ENCODE data around the gene ITGA2.

Gene ITGA2

DNA sequence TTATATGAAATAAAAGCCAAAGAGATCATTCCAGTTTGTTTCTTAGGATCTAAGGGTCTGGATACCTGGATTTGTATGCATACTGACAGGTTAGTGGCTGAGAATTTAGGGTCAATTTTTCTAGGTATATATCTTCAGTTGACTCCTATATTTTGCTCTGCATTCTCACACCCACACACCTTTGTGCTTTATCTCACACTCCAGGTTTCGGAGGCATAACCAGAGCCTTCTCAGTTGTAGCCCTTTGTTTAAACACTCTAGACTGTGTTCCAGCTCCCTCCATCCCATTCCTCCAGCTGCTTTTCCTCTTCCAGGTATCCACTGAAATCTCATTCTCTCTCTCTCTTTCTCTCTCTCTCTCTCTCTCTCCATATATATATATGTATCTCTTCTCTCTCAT, 131.0 kb downstream of the ITGA2 start:
- Histone ChIP-seq H3K4me3 (ENCODE audit: low read length) (no peak overlapping the region), H3K9me3 (ENCODE audit: control insufficient read depth, low read length) (no peaks in the 10 kb centered on the region), H3K36me3 (ENCODE audit: control insufficient read depth, insufficient read depth, low read length, severe bottlenecking) (no peaks in the 10 kb centered on the region), H3K9ac (ENCODE audit: low read length) (no peak overlapping the region), H3K27me3 (replicated peaks; ENCODE audit: control insufficient read depth, insufficient read depth, low read length) (no peaks in the 10 kb centered on the region), H3K4me1 (ENCODE audit: control insufficient read depth, insufficient read depth, low read length) (no peaks in the 10 kb centered on the region)
- DNase-seq (ENCODE audit: low read depth), result no peak

DNA sequence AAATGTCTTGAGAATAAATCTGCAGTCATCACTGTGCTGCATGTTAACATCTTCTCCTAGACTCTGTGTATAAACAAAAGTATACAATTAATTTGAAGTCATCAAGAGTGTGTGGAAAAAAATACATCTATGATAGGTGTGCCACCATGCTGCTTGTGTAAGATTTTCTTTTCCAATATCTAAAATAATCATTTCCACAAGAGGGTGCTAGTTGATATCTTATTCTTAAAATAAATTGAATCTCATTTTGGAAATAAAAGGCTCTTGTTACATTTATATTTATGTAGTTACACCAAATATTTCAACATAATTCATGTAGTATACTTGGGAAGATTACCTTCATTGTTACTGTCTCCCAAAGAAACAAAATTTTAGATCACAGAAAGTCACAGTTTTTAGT, 134.6 kb downstream of the ITGA2 start:
- no peaks in the 10 kb centered on the region for H3K36me3 ChIP-seq (ENCODE audit: control insufficient read depth, insufficient read depth, low read length, severe bottlenecking)
- H3K4me3 ChIP-seq (ENCODE audit: low read length), result no peak overlapping the region
- H3K4me1 ChIP-seq (ENCODE audit: control insufficient read depth, insufficient read depth, low read length), result peaks cover 9% of the 10 kb centered on the region
- H3K27me3 ChIP-seq (replicated peaks; ENCODE audit: control insufficient read depth, insufficient read depth, low read length), result no peaks in the 10 kb centered on the region
- H3K9ac ChIP-seq (ENCODE audit: low read length), result no peak overlapping the region
- H3K9me3 ChIP-seq (ENCODE audit: control insufficient read depth, low read length), result no peaks in the 10 kb centered on the region
- peak; percentile 75 for DNase-seq (ENCODE audit: low read depth)

DNA sequence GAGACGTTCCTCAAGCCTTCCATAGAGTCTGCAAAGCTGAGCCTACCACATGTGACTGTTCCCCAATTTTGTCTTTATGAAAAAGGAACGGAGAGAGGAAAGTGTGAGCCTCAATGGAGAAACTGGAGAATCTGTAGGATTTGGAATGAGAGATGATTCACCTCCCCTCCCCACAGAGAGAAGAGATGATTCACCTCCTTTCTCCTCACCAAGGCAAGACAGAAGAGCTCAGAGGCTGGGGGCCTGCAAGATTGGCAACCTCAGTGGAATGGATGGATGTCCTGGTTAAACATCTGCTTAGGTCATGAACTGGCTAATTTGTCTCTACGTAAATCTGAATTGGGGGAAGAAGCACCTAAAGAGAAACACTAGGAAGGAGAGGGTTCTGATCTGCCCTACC, 137.4 kb downstream of the ITGA2 start:
- Histone ChIP-seq H3K27me3 (replicated peaks; ENCODE audit: control insufficient read depth, insufficient read depth, low read length) (no peaks in the 10 kb centered on the region), H3K4me3 (ENCODE audit: low read length) (no peak overlapping the region), H3K9ac (ENCODE audit: low read length) (no peak overlapping the region), H3K9me3 (ENCODE audit: control insufficient read depth, low read length) (no peaks in the 10 kb centered on the region), H3K4me1 (ENCODE audit: control insufficient read depth, insufficient read depth, low read length) (peaks cover 20% of the 10 kb centered on the region), H3K36me3 (ENCODE audit: control insufficient read depth, insufficient read depth, low read length, severe bottlenecking) (no peaks in the 10 kb centered on the region)
- peak; percentile 40 for DNase-seq (ENCODE audit: low read depth)

DNA sequence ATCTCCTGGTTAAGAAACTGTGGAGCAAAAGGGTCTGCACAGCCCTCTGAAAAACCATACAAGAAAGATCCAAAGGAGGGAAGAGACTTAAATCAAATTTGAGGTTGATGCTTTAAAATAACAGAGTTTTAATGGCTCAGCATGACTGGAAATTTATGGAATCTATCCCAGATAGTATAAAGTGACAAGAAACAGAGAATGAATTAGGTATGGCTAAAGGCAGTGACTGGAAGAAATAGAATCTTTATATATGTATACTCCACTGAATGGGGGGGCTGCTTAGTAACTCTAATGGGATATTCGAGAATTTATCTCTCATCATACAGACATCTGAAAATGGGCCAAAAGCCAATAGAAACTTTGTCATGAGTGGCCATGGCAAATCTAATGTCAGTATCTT, 138.0 kb downstream of the ITGA2 start:
- no peak overlapping the region for H3K9ac ChIP-seq (ENCODE audit: low read length)
- no peaks in the 10 kb centered on the region for H3K9me3 ChIP-seq (ENCODE audit: control insufficient read depth, low read length)
- peaks cover 20% of the 10 kb centered on the region for H3K4me1 ChIP-seq (ENCODE audit: control insufficient read depth, insufficient read depth, low read length)
- no peak overlapping the region for H3K4me3 ChIP-seq (ENCODE audit: low read length)
- H3K27me3 ChIP-seq (replicated peaks; ENCODE audit: control insufficient read depth, insufficient read depth, low read length), result no peaks in the 10 kb centered on the region
- no peaks in the 10 kb centered on the region for H3K36me3 ChIP-seq (ENCODE audit: control insufficient read depth, insufficient read depth, low read length, severe bottlenecking)
- DNase-seq (ENCODE audit: low read depth), result no peak

DNA sequence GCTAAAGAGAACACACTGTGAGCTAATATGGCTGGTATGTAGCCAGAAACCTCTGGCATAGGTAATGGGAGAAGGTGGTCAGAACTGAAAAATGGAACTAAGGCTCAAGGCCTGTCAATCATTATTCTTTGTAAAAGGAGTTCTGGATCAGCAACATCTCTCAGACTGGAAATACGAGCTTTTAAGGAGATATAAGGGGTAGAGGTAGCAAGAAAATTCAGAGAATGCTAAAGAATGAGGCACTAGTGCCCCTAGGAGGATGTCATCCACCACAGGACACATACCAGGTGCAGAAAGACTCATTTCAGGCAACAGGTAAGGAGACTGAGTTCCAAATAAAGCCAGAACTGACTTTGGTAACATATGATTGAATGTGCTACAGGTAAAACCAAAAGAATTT, 139.3 kb downstream of the ITGA2 start:
- Histone ChIP-seq H3K36me3 (ENCODE audit: control insufficient read depth, insufficient read depth, low read length, severe bottlenecking) (no peaks in the 10 kb centered on the region), H3K4me1 (ENCODE audit: control insufficient read depth, insufficient read depth, low read length) (peaks cover 20% of the 10 kb centered on the region), H3K9me3 (ENCODE audit: control insufficient read depth, low read length) (no peaks in the 10 kb centered on the region), H3K4me3 (ENCODE audit: low read length) (no peak overlapping the region), H3K27me3 (replicated peaks; ENCODE audit: control insufficient read depth, insufficient read depth, low read length) (no peaks in the 10 kb centered on the region), H3K9ac (ENCODE audit: low read length) (no peak overlapping the region)
- no peak for DNase-seq (ENCODE audit: low read depth)

DNA sequence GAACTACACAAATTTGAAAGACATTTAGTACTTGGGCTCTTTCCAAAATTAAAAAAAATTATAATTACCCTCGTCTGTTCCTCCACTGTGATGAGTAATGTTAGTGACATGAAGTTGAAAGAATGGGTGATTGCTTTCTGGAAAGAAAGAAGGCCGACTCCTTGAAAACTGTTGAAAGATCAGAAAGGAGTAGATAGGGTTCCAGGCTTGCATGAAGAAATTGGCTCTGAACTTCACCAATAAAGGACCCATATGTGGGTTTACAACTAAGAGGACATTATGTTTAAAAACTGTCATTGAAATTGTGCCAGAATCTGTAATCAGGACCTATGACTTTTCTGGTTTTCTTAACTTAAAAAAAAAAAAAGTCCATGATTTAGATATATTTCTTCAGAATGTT, 141.1 kb downstream of the ITGA2 start:
- Histone ChIP-seq H3K27me3 (replicated peaks; ENCODE audit: control insufficient read depth, insufficient read depth, low read length) (no peaks in the 10 kb centered on the region), H3K36me3 (ENCODE audit: control insufficient read depth, insufficient read depth, low read length, severe bottlenecking) (no peaks in the 10 kb centered on the region), H3K9ac (ENCODE audit: low read length) (no peak overlapping the region), H3K9me3 (ENCODE audit: control insufficient read depth, low read length) (no peaks in the 10 kb centered on the region), H3K4me3 (ENCODE audit: low read length) (no peak overlapping the region), H3K4me1 (ENCODE audit: control insufficient read depth, insufficient read depth, low read length) (peaks cover 20% of the 10 kb centered on the region)
- peak; percentile 68 for DNase-seq (ENCODE audit: low read depth)

DNA sequence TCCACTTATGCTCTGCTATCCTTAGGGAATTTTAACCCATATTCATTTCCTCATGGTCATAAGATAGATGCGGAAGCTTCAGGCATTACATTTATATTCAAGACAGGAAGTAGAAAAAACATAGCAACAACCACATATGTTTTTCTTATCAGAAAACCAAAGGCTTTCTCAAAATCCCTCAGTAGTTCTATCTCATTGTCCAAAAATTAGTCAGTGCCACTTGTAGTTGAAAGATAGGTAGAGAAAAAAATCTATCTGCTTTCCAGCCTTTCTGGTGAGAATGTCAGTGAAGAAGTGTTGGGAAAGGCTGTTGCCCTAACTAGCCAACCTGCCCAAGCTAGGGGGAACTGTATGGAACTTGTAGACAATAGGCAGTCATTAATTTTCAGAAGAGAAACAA, 143.9 kb downstream of the ITGA2 start:
- DNase-seq (ENCODE audit: low read depth), result no peak
- no peaks in the 10 kb centered on the region for H3K9me3 ChIP-seq (ENCODE audit: control insufficient read depth, low read length)
- H3K9ac ChIP-seq (ENCODE audit: low read length), result no peak overlapping the region
- no peaks in the 10 kb centered on the region for H3K36me3 ChIP-seq (ENCODE audit: control insufficient read depth, insufficient read depth, low read length, severe bottlenecking)
- H3K4me3 ChIP-seq (ENCODE audit: low read length), result no peak overlapping the region
- H3K4me1 ChIP-seq (ENCODE audit: control insufficient read depth, insufficient read depth, low read length), result peaks cover 11% of the 10 kb centered on the region
- H3K27me3 ChIP-seq (replicated peaks; ENCODE audit: control insufficient read depth, insufficient read depth, low read length), result no peaks in the 10 kb centered on the region
